Left colon (tissue), 2 donors: ENCODE data around the gene THBD. TPM values are rescaled to one million over a fixed set of nuclear protein-coding genes. Genes with fewer than 3 reads are reported as not detected.

Experiments
- ATAC-seq: fragments of 200-7000 bp; cut with Tn5 transposase; one replicate; pipeline ENCODE4 v1.9.1; 2020; ENCODE audit warnings: mild to moderate bottlenecking, moderate library complexity
- DNase-seq, 2 donors: peaks; one replicate each; pipeline ENCODE4 v3.0.0-alpha.2; 2020
- intact Hi-C, 2 donors: fragments of 100-400 bp; cut with DNase I in 1 of 2; cut with micrococcal nuclease in 1 of 2; formaldehyde crosslinking; loops; one replicate each; pipeline versions ENCODE4 v1.11.2 to v1.14.0; 2022; cut with DNase I, micrococcal nuclease
- total RNA-seq, 2 donors: library from RNA; stranded (reverse); fragmentation: NEBNext Ultra II Directional; extraction: Animal tissue kit (Norgen Biotek cat#: 25700); gene quantifications; one replicate each; pipeline ENCODE4 v1.2.1, GENCODE V29; 2021
- donor health status: DM: no; HTN: no; CAD: no.
- donor health status: DM: yes; HTN: yes; CAD: no.

THBD gene
- total RNA-seq, 2 donors from 2014 or later: 4.5 to 7.0 TPM

GRCh38 chr20:23024701-23025100 lies 24.8 kb downstream of the THBD start:
- intact Hi-C loops: no loop called here
- DNase-seq (no peak), ATAC-seq (no peak)

GRCh38 chr20:23023621-23024177 lies 25.8 kb downstream of the THBD start:
- intact Hi-C loops: no loop called here
- ATAC-seq: no peak

DNA sequence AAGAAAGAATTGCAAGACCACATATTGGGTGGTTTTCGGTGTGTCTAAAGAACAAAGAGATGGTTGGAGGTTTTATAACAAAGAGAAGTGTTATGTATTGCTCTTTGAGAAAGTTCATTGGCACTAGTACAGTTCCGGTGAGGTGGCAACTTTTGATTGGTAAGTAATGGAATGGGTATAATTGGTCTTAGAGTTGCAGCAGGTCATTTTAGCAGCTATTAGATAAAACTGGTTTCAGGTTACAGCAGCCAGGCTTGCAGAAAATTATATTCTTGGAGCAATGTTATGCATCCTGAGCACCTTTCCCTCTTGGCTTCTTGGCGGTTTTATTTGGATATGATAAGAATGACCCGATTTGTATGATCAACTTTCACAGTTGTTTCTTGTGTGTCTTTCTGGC lies 26.6 kb downstream of the THBD start:
- intact Hi-C loops: no loop called here
- DNase-seq: no peak
- no peak for ATAC-seq

More at GRCh38 chr20:23023621-23024177, 25.8 kb downstream of the THBD start:
- no peak for DNase-seq

- no peak for DNase-seq
- intact Hi-C loops: no loop called here
- no peak for ATAC-seq
Observed at GRCh38 chr20:23021951-23022350, 27.5 kb downstream of the THBD start.

DNA sequence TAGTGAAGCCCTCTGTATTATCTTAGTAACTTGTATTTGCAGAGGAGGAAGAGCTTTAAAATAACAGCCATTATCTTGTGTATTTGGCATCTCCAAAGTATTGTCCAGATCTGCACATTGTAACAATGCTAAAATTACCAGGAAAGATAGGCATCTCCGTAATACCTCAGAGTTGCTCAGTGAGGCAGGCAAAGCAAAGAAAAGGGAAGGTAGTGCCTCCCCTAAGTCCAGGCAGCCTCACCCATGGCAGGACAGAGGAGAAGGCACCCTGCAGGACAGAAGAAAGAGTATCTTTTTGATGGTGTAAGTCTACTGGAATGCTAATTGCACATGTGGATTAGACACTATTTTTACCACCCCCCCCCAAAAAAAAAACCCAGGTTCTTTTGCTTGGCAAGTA lies 27.9 kb downstream of the THBD start:
- ATAC-seq: no peak
- no peak for DNase-seq
- intact Hi-C loops: no loop called here

DNA sequence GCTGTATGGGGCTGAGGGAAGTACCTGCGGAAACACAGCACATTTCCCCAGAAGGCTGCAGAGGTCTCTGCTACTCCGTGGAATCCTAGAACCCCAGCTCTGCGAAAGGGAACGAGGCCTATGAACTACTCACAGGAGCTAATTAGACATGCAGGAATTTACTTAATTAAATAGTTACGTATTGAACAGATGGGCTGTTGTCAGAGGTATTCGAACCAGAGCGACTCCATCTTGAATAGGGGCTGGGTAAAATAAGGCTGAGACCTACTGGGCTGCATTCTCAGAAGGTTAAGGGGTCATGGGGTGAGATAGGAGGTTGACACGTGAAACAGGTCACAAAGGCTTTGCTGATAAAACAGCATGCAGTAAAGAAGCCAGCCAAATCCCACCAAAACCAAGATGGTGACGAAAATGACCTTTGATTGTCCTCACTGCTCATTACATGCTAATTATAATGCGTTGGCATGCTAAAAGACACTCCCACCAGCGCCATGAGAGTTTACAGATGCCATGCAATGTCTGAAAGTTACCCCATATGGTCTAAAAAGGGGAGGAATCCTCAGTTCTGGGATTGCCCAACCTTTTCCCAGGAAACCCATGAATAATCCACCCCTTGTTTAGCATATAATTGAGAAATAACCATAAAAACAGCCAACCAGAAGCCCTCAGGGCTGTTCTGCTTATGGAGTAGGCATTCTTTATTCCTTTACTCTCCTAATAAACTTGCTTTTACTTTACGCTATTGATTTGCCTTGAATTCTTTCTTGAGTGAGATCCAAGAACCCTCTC lies 29.0 kb downstream of the THBD start:
- intact Hi-C loops: no loop called here
- ATAC-seq (no peak), DNase-seq (no peak)

GRCh38 chr20:23019403-23019802 lies 30.1 kb downstream of the THBD start:
- ATAC-seq (no peak), DNase-seq (no peak)
- intact Hi-C loops: no loop called here

GRCh38 chr20:23018941-23019340 lies 30.5 kb downstream of the THBD start:
- intact Hi-C loops: no loop called here
- DNase-seq: no peak
- ATAC-seq: no peak

- ATAC-seq: no peak
- no peak for DNase-seq
- intact Hi-C loops: no loop called here
Observed at GRCh38 chr20:23018432-23018831, 31.0 kb downstream of the THBD start.

DNA sequence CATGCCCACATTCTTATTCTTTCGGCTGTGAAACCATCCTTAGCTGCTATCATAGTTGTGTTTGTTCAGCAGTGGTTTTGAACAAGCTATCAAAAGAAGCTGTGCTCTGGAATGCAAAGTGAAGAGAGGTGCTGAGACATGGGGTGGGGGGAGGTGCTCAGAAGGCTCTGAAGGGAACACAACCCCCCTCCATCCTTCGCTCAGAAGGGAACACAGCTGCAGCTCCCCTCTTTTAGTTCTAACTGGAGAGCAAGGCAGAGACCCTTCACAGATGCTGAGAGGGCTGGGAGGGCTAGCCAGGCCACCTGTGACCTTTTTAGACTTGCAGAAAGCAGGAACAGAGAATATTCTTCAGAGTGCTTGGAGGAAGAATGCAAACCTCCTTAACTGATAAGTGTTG lies 32.0 kb downstream of the THBD start:
- ATAC-seq: no peak
- intact Hi-C loops: no loop called here

GRCh38 chr20:23013429-23013828 lies 36.0 kb downstream of the THBD start:
- ATAC-seq: no peak
- intact Hi-C loops: no loop called here

More for the DNA sequence above, 32.0 kb downstream of the THBD start:
- no peak for DNase-seq

GRCh38 chr20:23011008-23011721 lies 38.3 kb downstream of the THBD start:
- ATAC-seq: no peak
- intact Hi-C loops: no loop called here
- no peak for DNase-seq

More at GRCh38 chr20:23013429-23013828, 36.0 kb downstream of the THBD start:
- no peak for DNase-seq

GRCh38 chr20:23010096-23010495 lies 39.4 kb downstream of the THBD start:
- ATAC-seq (no peak), DNase-seq (no peak)
- intact Hi-C loops: no loop called here

DNA sequence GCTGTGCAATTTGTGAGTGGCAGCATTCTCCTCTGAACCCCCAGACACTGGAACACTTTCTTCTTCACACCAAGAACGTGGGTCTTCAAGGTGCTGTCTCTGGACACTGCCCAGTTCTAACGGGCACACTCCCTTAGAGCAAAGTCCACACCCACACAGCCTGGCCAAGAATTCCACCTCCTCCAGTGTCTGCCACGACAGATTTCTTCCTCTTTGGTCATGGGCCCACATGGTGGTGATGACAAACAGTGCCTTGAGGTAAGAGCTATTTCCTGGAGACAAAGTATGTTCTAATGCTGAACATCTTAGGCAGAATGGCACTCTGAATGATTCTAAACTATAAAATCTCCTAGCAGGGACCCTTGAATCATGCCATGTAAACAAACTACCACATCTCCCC lies 39.8 kb downstream of the THBD start:
- no peak for ATAC-seq
- DNase-seq: no peak
- intact Hi-C loops: no loop called here

- intact Hi-C loops: no loop called here
- ATAC-seq (no peak), DNase-seq (no peak)
Observed at GRCh38 chr20:23008667-23009066, 40.8 kb downstream of the THBD start.

GRCh38 chr20:23007886-23008655 lies 41.4 kb downstream of the THBD start:
- DNase-seq (no peak), ATAC-seq (no peak)
- intact Hi-C loops: no loop called here

GRCh38 chr20:23007462-23007861 lies 42.0 kb downstream of the THBD start:
- DNase-seq (no peak), ATAC-seq (no peak)
- intact Hi-C loops: no loop called here

DNA sequence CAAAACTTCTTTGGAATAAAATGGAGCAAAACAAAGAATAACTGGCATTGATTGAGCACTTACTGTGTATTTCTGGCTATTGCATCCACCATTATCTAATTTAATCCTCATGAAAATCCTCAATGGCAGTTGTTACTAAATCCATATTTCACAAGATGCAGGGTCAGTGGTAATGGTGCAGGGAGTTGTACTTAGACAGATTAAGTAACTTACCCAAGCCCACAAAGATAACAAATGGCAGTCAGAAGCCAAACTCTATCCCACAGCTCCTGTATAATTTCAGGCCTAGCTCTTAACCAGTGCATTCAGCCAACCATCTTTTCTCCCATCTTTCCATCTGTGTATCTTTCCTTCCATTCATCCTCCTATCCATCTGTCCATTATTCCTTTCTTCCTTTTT lies 43.7 kb downstream of the THBD start:
- DNase-seq (no peak), ATAC-seq (no peak)
- intact Hi-C loops: no loop called here

GRCh38 chr20:23003881-23004460 lies 45.5 kb downstream of the THBD start:
- intact Hi-C loops: no loop called here
- no peak for DNase-seq
- ATAC-seq: no peak
